GM12878 (cell line): ENCODE data around the gene RAB32. TPM values are rescaled to one million over a fixed set of nuclear protein-coding genes. Genes with fewer than 3 reads are reported as not detected.

Source experiments
- ATAC-seq: fragments of 200-7000 bp; cut with Tn5 transposase; 3 replicates; pipeline ENCODE4 v1.9.1; 2020; ENCODE audit warnings: mild to moderate bottlenecking, moderate library complexity
- BruUV-seq: library from RNA; stranded (reverse); fragments of 400-500 nt; replicated peaks from 2 replicates; lab custom pipeline; 2021; lab: Mats Ljungman, UMichigan
- CTCF ChIA-PET: fragments of 300-600 bp; sonication (Branson Sonifier 250); formaldehyde crosslinking; extraction: SDS; loops from one replicate; lab custom pipeline; 2021; ENCODE audit warnings: inconsistent platforms; lab: Yijun Ruan, JAX
- POLR2A ChIA-PET: fragments of 350-600 bp; formaldehyde crosslinking; extraction: SDS; loops from one replicate; lab custom pipeline; 2021; ENCODE audit warnings: inconsistent platforms; lab: Charles Lee
- RAD21 ChIA-PET: fragments of 300-600 bp; sonication (Branson Sonifier 250); formaldehyde crosslinking; loops from one replicate; lab custom pipeline; 2023; ENCODE audit warnings: antibody characterized with exemption; ENCODE audit not compliant: unreplicated experiment; lab: Charles Lee
- SMC1A ChIA-PET: fragments of 300-600 bp; sonication (Branson Sonifier 250); formaldehyde crosslinking; loops from one replicate; lab custom pipeline; 2023; ENCODE audit not compliant: unreplicated experiment, uncharacterized antibody; lab: Charles Lee
- DNase-seq: peaks from one replicate; pipeline ENCODE4 v3.0.0-alpha.2; 2011; ENCODE audit warnings: low read depth, low spot score
- FAIRE-seq: peaks from 3 replicates; lab custom pipeline; 2011; peaks lifted over from hg19 to GRCh38; lab: Jason Lieb, UNC
- H2AFZ ChIP-seq: 2 replicates; pipeline ENCODE4 v1.6.0; 2011; ENCODE audit warnings: low read depth, low read length, control low read depth; ENCODE audit not compliant: control insufficient read depth
- H3K27ac ChIP-seq: 2 replicates; pipeline ENCODE4 v1.5.1; 2011; ENCODE audit warnings: control low read depth; ENCODE audit not compliant: control insufficient read depth, insufficient read depth
- H3K27me3 ChIP-seq, 2 experiments: replicated peaks in 1 of 2; 2 replicates each; pipeline versions ENCODE4 v1.6.0 to v1.6.1; 2011; ENCODE audit warnings: low read length in 1 of 2; ENCODE audit not compliant: control insufficient read depth in 2 of 2, insufficient read depth in 2 of 2
- H3K36me3 ChIP-seq, 2 experiments: 2 replicates each; pipeline ENCODE4 v1.5.1; 2011; ENCODE audit warnings: low read length in 1 of 2; ENCODE audit not compliant: control insufficient read depth in 2 of 2, insufficient read depth in 2 of 2
- H3K4me1 ChIP-seq: 2 replicates; pipeline ENCODE4 v1.6.1; 2011; ENCODE audit warnings: mild to moderate bottlenecking, low read length, moderate library complexity, mixed read lengths; ENCODE audit not compliant: control insufficient read depth, insufficient read depth
- H3K4me2 ChIP-seq: 2 replicates; pipeline ENCODE4 v1.6.0; 2011; ENCODE audit warnings: control low read depth; ENCODE audit not compliant: control insufficient read depth, insufficient read depth
- H3K4me3 ChIP-seq: fragments of 200-600 bp; sonication (generic); 2 replicates; pipeline ENCODE4 v1.5.1; 2016
- H3K79me2 ChIP-seq: 2 replicates; pipeline ENCODE4 v1.6.0; 2011; ENCODE audit warnings: low read length; ENCODE audit not compliant: control insufficient read depth, insufficient read depth
- H3K9ac ChIP-seq: 2 replicates; pipeline ENCODE4 v1.8.0; 2011; ENCODE audit warnings: low read length, control low read depth, mixed read lengths; ENCODE audit not compliant: control insufficient read depth, insufficient read depth
- H3K9me3 ChIP-seq: replicated peaks from 3 replicates; pipeline ENCODE4 v1.5.1; 2011; ENCODE audit warnings: mild to moderate bottlenecking, low read length; ENCODE audit not compliant: control insufficient read depth, insufficient read depth
- H4K20me1 ChIP-seq: 2 replicates; pipeline ENCODE4 v1.6.0; 2011; ENCODE audit not compliant: control insufficient read depth, insufficient read depth
- BACH1 ChIP-seq: fragments of 450-650 bp; IDR thresholded peaks from 2 replicates; pipeline ENCODE4 v1.6.1; 2017; ENCODE audit warnings: mild to moderate bottlenecking, borderline replicate concordance
- BCLAF1 ChIP-seq: fragments of 450-650 bp; IDR thresholded peaks from 2 replicates; pipeline ENCODE4 v1.6.1; 2017; ENCODE audit warnings: antibody characterized with exemption, mild to moderate bottlenecking, moderate library complexity
- ETV6 ChIP-seq, 2 experiments: fragments of 450-650 bp in 1 of 2; IDR thresholded peaks in 1 of 2; conservative IDR thresholded peaks in 1 of 2; 2 replicates each; pipeline ENCODE4 v1.6.1; 2014; ENCODE audit warnings: antibody characterized with exemption in 1 of 2, borderline replicate concordance in 1 of 2, low read depth in 1 of 2, mild to moderate bottlenecking in 1 of 2, moderate library complexity in 1 of 2
- HDAC6 ChIP-seq: fragments of 200-600 bp; sonication (generic); IDR thresholded peaks from one replicate; pipeline ENCODE4 v1.8.0; 2017; ENCODE audit warnings: antibody characterized with exemption; ENCODE audit not compliant: unreplicated experiment
- MEF2B ChIP-seq: fragments of 450-650 bp; IDR thresholded peaks from 2 replicates; pipeline ENCODE4 v1.6.1; 2018; ENCODE audit warnings: mild to moderate bottlenecking, moderate library complexity; ENCODE audit not compliant: partially characterized antibody, poor library complexity, severe bottlenecking
- POU2F2 ChIP-seq: IDR thresholded peaks from 3 replicates; pipeline ENCODE4 v1.6.1; 2011; ENCODE audit warnings: low read depth, mild to moderate bottlenecking, low read length, borderline replicate concordance
- RCOR1 ChIP-seq: conservative IDR thresholded peaks from 2 replicates; pipeline ENCODE4 v1.6.1; 2012; ENCODE audit warnings: low read depth, low read length, improper control_type of control experiment
- ZBED1 ChIP-seq: IDR thresholded peaks from 2 replicates; pipeline ENCODE4 v1.6.1; 2016; ENCODE audit warnings: borderline replicate concordance
- ZNF207 ChIP-seq: fragments of 450-650 bp; IDR thresholded peaks from 2 replicates; pipeline ENCODE4 v1.6.1; 2014; ENCODE audit warnings: antibody characterized with exemption, mild to moderate bottlenecking, borderline replicate concordance
- ZZZ3 ChIP-seq: IDR thresholded peaks from 2 replicates; pipeline ENCODE4 v1.6.1; 2011; ENCODE audit warnings: low read depth; ENCODE audit not compliant: control insufficient read depth, insufficient read length
- WGBS: methylation state at CpG from one replicate; pipeline ENCODE4 v1.1.6; 2016; ENCODE audit warnings: low lambda C conversion rate; ENCODE audit not compliant: insufficient replicate concordance, insufficient coverage; ENCODE audit errors: missing lambda C conversion rate; 5-methylcytosine and 5-hydroxymethylcytosine counted together
- in situ Hi-C: fragments of 300-500 bp; cut with MboI; formaldehyde crosslinking; loops from 9 replicates; pipeline ENCODE4 v1.14.3; 2018; ENCODE audit warnings: mixed read lengths
- intact Hi-C: fragments of 100-400 bp; cut with micrococcal nuclease; formaldehyde crosslinking; loops from one replicate; pipeline ENCODE4 v1.14.2; 2022; ENCODE audit not compliant: unreplicated experiment
- polyA plus RNA-seq, 11 experiments: library from polyadenylated mRNA; depleted of rRNA in 4 of 11; unstranded in 6 of 11; stranded (reverse) in 5 of 11; fragments of >200 nt; fragmentation: Nextera tagmentation in 4 of 11; fragmentation: Illumina TruSeq in 1 of 11; extraction: Ambion mirVana in 4 of 11; extraction: Trizol in 1 of 11; gene quantifications; 1 replicate in 1 of 11; 2 replicates in 10 of 11; pipeline versions ENCODE4 v1.2.1 to v1.2.3, GENCODE V29; 2011 to 2016; ENCODE audit warnings: inconsistent platforms in 2 of 11, missing spikeins in 2 of 11, low read depth in 1 of 11
- total RNA-seq, 4 experiments: library from RNA; depleted of rRNA in 3 of 4; stranded (reverse); fragments of >200 nt in 3 of 4; fragmentation: Illumina TruSeq in 1 of 4; extraction: Trizol in 1 of 4; gene quantifications; 2 replicates each; pipeline versions ENCODE4 v1.2.1 to v1.2.3, GENCODE V29; 2013 to 2021
- TF ChIP-seq, protein P1 (sequence below): fragments of 150-350 bp; IDR thresholded peaks from 2 replicates; pipeline ENCODE4 v1.6.1; 2016; ENCODE audit warnings: low read depth, low read length

The RAB32 gene
- total and polyA plus RNA-seq, 10 of the 15 experiments (the other 5 are each of a cell fraction or from before 2014, with no cell fraction given), result 0.50 TPM; not detected in 9

DNA sequence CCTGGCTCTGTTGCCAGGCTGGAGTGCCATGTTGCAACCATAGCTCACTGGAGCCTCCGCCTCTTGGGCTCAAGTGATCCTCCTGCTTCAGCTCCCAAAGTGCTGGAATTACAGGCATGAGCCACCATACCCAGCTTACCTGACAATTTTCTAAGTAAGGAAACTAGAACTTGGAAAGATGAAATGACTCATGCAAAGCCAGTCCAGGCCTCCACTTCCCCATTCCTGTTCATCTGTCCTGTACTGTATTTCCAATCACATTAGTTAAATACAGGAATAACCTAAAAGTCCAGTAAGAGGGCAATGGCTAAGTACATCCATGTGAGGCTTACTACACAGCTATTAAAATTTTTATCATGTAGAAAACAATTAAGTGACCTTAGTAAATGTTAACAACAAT is 46.9 kb downstream of the RAB32 start:
- WGBS, result 75% methylated on average over 1 of the region's 1 CpG
- no peak for ATAC-seq
- no peak for FAIRE-seq
- no peak overlapping the region for H3K4me3 ChIP-seq
- RAD21 ChIA-PET, result no interaction called here
- H3K79me2 ChIP-seq, result no peaks in the 10 kb centered on the region
- DNase-seq, result no peak
- H3K4me2 ChIP-seq, result no peak overlapping the region
- in situ Hi-C loops (no loop called here), intact Hi-C loops (no loop called here)
- POLR2A ChIA-PET, result no interaction called here
- H2AFZ ChIP-seq, result no peak overlapping the region
- no TSS peak for BruUV-seq
- H3K9ac ChIP-seq, result no peak overlapping the region
- CTCF ChIA-PET, result no interaction called here
- TF ChIP-seq RCOR1 (no peak), BCLAF1 (no peak), ETV6 (conservative IDR thresholded peaks at IDR 0.05 in 1 of 2, IDR thresholded peaks at IDR 0.05 in 1 of 2; ENCODE audit: borderline replicate concordance in 1 of 2, low read depth in 1 of 2) (no peak), ZBED1 (no peak), ZZZ3 (no peak), BACH1 (no peak), ZNF207 (no peak), HDAC6 (no peak), MEF2B (no peak), POU2F2 (no peak)
- TF ChIP-seq, protein P1, sequence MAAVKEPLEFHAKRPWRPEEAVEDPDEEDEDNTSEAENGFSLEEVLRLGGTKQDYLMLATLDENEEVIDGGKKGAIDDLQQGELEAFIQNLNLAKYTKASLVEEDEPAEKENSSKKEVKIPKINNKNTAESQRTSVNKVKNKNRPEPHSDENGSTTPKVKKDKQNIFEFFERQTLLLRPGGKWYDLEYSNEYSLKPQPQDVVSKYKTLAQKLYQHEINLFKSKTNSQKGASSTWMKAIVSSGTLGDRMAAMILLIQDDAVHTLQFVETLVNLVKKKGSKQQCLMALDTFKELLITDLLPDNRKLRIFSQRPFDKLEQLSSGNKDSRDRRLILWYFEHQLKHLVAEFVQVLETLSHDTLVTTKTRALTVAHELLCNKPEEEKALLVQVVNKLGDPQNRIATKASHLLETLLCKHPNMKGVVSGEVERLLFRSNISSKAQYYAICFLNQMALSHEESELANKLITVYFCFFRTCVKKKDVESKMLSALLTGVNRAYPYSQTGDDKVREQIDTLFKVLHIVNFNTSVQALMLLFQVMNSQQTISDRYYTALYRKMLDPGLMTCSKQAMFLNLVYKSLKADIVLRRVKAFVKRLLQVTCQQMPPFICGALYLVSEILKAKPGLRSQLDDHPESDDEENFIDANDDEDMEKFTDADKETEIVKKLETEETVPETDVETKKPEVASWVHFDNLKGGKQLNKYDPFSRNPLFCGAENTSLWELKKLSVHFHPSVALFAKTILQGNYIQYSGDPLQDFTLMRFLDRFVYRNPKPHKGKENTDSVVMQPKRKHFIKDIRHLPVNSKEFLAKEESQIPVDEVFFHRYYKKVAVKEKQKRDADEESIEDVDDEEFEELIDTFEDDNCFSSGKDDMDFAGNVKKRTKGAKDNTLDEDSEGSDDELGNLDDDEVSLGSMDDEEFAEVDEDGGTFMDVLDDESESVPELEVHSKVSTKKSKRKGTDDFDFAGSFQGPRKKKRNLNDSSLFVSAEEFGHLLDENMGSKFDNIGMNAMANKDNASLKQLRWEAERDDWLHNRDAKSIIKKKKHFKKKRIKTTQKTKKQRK, result no peak
- H4K20me1 ChIP-seq, result no peaks in the 10 kb centered on the region; the same call in 1 of the 2 replicates
- H3K9me3 ChIP-seq, result no peaks in the 10 kb centered on the region
- H3K4me1 ChIP-seq, result no peaks in the 10 kb centered on the region
- H3K27ac ChIP-seq, result no peak overlapping the region
- H3K27me3 ChIP-seq, result no peaks in the 10 kb centered on the region; a peak in 1 of 4 replicates
- SMC1A ChIA-PET, result interaction anchor here (1.0 kb wide), 1 partner anchor 38 kb away, joined by 3 read pairs; no protein-coding TSS in a partner anchor
- H3K36me3 ChIP-seq, result no peaks in the 10 kb centered on the region
